AG04449 (cell line): Measurements from ENCODE around the gene TCP11L2.

ENCODE experiments used
- CTCF ChIA-PET: fragments of 350-600 bp; formaldehyde crosslinking; extraction: SDS; loops from one replicate; lab custom pipeline; 2021; ENCODE audit warnings: antibody characterized with exemption; lab: Yijun Ruan, JAX
- POLR2A ChIA-PET: fragments of 400-600, 350-600 bp; formaldehyde crosslinking; extraction: SDS; loops from one replicate; lab custom pipeline; 2020; ENCODE audit warnings: antibody characterized with exemption, inconsistent platforms; lab: Yijun Ruan, JAX
- DNase-seq: peaks from one replicate; pipeline ENCODE4 v3.0.0-alpha.2; 2010; ENCODE audit warnings: low read depth, low spot score
- H3K4me3 ChIP-seq: 2 replicates; pipeline ENCODE4 v1.5.1; 2011; ENCODE audit warnings: low read depth, mild to moderate bottlenecking, control low read depth, low read length
- CTCF ChIP-seq: IDR thresholded peaks from one replicate; pipeline ENCODE4 v1.5.1; 2011; ENCODE audit warnings: mild to moderate bottlenecking, moderate library complexity, low read length, control low read depth, inconsistent platforms; ENCODE audit not compliant: insufficient read depth; ENCODE audit errors: missing control alignments

Gene TCP11L2

GRCh38 chr12:106288101-106288493 is 14.4 kb upstream of the TCP11L2 start:
- TF ChIP-seq CTCF: no peak
- H3K4me3 ChIP-seq: no peak overlapping the region
- ChIA-PET POLR2A (interaction anchor here (0.5 kb wide), 1 partner anchor 668 kb away, joined by 3 read pairs; the partner anchor contains the start of gene TMEM263), CTCF (no interaction called here)
- DNase-seq: no peak

GRCh38 chr12:106288494-106289195 is 13.9 kb upstream of the TCP11L2 start:
- H3K4me3 ChIP-seq: no peak overlapping the region
- ChIA-PET POLR2A (interaction anchor here (0.5 kb wide), 1 partner anchor 667 kb away, joined by 3 read pairs; the partner anchor contains the start of gene TMEM263), CTCF (no interaction called here)
- no peak for TF ChIP-seq CTCF
- peak; percentile 73 for DNase-seq

GRCh38 chr12:106289196-106289681 is 13.3 kb upstream of the TCP11L2 start:
- no peak for DNase-seq
- H3K4me3 ChIP-seq: no peak overlapping the region
- ChIA-PET POLR2A (no interaction called here), CTCF (interaction anchor here (1.0 to 1.4 kb wide), 2 partner anchors 11 to 43 kb away, joined by 3 read pairs; no protein-coding TSS in a partner anchor)
- no peak for TF ChIP-seq CTCF

GRCh38 chr12:106290666-106291065 is 11.9 kb upstream of the TCP11L2 start:
- H3K4me3 ChIP-seq: no peak overlapping the region
- no peak for TF ChIP-seq CTCF
- DNase-seq: no peak
- CTCF ChIA-PET: interaction anchor here (1.0 to 1.5 kb wide), 4 partner anchors 9 to 67 kb away, joined by 3 to 4 read pairs (median 3); partner anchors contain the start of gene POLR3B
- POLR2A ChIA-PET: no interaction called here

- CTCF ChIA-PET: interaction anchor here (1.5 kb wide), 1 partner anchor 9 kb away, joined by 3 read pairs; no protein-coding TSS in a partner anchor
- POLR2A ChIA-PET: no interaction called here
- TF ChIP-seq CTCF: no peak
- no peak overlapping the region for H3K4me3 ChIP-seq
- DNase-seq: no peak
These were observed 11.2 kb upstream of the TCP11L2 start for GRCh38 chr12:106291342-106291741.

GRCh38 chr12:106292339-106292738 is 10.2 kb upstream of the TCP11L2 start:
- DNase-seq: no peak
- no peak overlapping the region for H3K4me3 ChIP-seq
- POLR2A ChIA-PET: no interaction called here
- CTCF ChIA-PET: interaction anchor here (1.6 to 1.7 kb wide), 2 partner anchors 10 kb away, joined by 4 to 12 read pairs; partner anchors contain the start of gene TCP11L2
- no peak for TF ChIP-seq CTCF
